ENCODE measurements around the gene BPIFB1. TPM values are rescaled to one million over a fixed set of nuclear protein-coding genes. Genes with fewer than 3 reads are reported as not detected.

BPIFB1 gene
- total and polyA plus RNA-seq, 7 donors: not detected

DNA sequence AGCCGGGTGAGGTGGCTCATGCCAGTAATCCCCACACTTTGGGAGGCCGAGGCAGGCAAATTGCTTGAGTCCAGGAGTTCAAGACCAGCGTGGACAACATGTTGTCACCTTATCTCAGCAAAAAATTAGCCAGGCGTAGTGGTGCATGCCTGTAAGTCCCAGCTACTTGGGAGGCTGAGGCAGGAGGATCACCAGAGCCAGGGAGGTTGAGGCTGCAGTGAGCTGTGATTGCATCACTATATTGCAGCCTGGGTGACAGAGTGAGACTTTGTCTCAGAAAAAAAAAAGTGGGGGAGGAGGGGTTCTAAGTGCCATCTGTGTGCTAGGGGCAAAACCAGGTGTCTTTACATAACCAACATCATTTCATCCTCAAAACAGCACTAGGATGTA, 70.0 kb downstream of the BPIFB1 start:
- no peak overlapping the region for H3K27ac ChIP-seq
- H3K27me3 ChIP-seq: no peaks in the 10 kb centered on the region
- no peak for TF ChIP-seq EP300 (IDR thresholded peaks at IDR 0.05)
- TF ChIP-seq POLR2AphosphoS5 (IDR thresholded peaks at IDR 0.05): no peak
- TF ChIP-seq POLR2A (IDR thresholded peaks at IDR 0.05): no peak
- TF ChIP-seq, protein P1, sequence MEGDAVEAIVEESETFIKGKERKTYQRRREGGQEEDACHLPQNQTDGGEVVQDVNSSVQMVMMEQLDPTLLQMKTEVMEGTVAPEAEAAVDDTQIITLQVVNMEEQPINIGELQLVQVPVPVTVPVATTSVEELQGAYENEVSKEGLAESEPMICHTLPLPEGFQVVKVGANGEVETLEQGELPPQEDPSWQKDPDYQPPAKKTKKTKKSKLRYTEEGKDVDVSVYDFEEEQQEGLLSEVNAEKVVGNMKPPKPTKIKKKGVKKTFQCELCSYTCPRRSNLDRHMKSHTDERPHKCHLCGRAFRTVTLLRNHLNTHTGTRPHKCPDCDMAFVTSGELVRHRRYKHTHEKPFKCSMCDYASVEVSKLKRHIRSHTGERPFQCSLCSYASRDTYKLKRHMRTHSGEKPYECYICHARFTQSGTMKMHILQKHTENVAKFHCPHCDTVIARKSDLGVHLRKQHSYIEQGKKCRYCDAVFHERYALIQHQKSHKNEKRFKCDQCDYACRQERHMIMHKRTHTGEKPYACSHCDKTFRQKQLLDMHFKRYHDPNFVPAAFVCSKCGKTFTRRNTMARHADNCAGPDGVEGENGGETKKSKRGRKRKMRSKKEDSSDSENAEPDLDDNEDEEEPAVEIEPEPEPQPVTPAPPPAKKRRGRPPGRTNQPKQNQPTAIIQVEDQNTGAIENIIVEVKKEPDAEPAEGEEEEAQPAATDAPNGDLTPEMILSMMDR (IDR thresholded peaks at IDR 0.05): no peak
- intact Hi-C loops (cut with DNase I): no loop called here
- DNase-seq: no peak
- WGBS, 2 donors: 94 to 96% methylated on average over 4 of the region's 4 CpGs
- H3K4me3 ChIP-seq: no peak overlapping the region
- no peaks in the 10 kb centered on the region for H3K4me1 ChIP-seq
- no peaks in the 10 kb centered on the region for H3K9me3 ChIP-seq
- peaks cover 0 to 52% (median 2%) of the 10 kb centered on the region in 4 donors for H3K36me3 ChIP-seq

Other genes starting within 250 kb of the BPIFB1 start
- gene BPIFB3, start 229.3 kb upstream of the BPIFB1 start, total RNA-seq: not detected
- not detected for gene BPIFB3, start 229.3 kb upstream of the BPIFB1 start, polyA plus RNA-seq
- not detected for gene BPIFB4, start 203.6 kb upstream of the BPIFB1 start, total RNA-seq
- not detected for gene BPIFB4, start 203.6 kb upstream of the BPIFB1 start, polyA plus RNA-seq
- gene BPIFA2, start 115.1 kb upstream of the BPIFB1 start, total RNA-seq: not detected
- gene BPIFA2, start 115.1 kb upstream of the BPIFB1 start, polyA plus RNA-seq: under 1 TPM in 1 of 3 donors, not detected in 2; 0.09 TPM
- gene BPIFA3, start 65.9 kb upstream of the BPIFB1 start, total RNA-seq: not detected
- gene BPIFA3, start 65.9 kb upstream of the BPIFB1 start, polyA plus RNA-seq: not detected
- gene BPIFA1, start 47.2 kb upstream of the BPIFB1 start, total RNA-seq: not detected
- gene BPIFA1, start 47.2 kb upstream of the BPIFB1 start, polyA plus RNA-seq: not detected
- 10 to 100 TPM; 18.4 to 21.3 (median 20.1) TPM for gene CDK5RAP1, start 118.3 kb downstream of the BPIFB1 start, total RNA-seq
- 10 to 100 TPM; 12.0 to 30.0 (median 21.3) TPM for gene CDK5RAP1, start 118.3 kb downstream of the BPIFB1 start, polyA plus RNA-seq
- gene SNTA1, start 160.5 kb downstream of the BPIFB1 start, total RNA-seq: 10 to 100 TPM; 29.3 to 42.7 (median 33.4) TPM
- gene SNTA1, start 160.5 kb downstream of the BPIFB1 start, polyA plus RNA-seq: 1 to 10 TPM; 5.8 to 7.8 (median 6.1) TPM
- gene CBFA2T2, start 206.9 kb downstream of the BPIFB1 start, total RNA-seq: 10 to 100 TPM; 17.1 to 26.0 (median 20.9) TPM
- 10 to 100 TPM in 1 of 3 donors, 1 to 10 TPM in 2; 5.4 to 12.7 (median 6.5) TPM for gene CBFA2T2, start 206.9 kb downstream of the BPIFB1 start, polyA plus RNA-seq

Measured in sigmoid colon (tissue), 7 donors.